Lower leg skin (tissue), 3 donors: ENCODE results near the gene COX6B1.

Source experiments
- POLR2A ChIP-seq, 2 donors: fragments of 450-650 bp; IDR thresholded peaks; one replicate each; pipeline ENCODE4 v1.6.1; 2016 to 2017; ENCODE audit warnings: antibody characterized with exemption in 2 of 2, mild to moderate bottlenecking in 1 of 2, moderate library complexity in 1 of 2
- TF ChIP-seq, protein P1 (sequence below), 3 donors: fragments of 450-650 bp; IDR thresholded peaks; one replicate each; pipeline ENCODE4 v1.5.1; 2016; ENCODE audit warnings: antibody characterized with exemption in 3 of 3, mild to moderate bottlenecking in 3 of 3, moderate library complexity in 2 of 3

- TF ChIP-seq, protein P1, sequence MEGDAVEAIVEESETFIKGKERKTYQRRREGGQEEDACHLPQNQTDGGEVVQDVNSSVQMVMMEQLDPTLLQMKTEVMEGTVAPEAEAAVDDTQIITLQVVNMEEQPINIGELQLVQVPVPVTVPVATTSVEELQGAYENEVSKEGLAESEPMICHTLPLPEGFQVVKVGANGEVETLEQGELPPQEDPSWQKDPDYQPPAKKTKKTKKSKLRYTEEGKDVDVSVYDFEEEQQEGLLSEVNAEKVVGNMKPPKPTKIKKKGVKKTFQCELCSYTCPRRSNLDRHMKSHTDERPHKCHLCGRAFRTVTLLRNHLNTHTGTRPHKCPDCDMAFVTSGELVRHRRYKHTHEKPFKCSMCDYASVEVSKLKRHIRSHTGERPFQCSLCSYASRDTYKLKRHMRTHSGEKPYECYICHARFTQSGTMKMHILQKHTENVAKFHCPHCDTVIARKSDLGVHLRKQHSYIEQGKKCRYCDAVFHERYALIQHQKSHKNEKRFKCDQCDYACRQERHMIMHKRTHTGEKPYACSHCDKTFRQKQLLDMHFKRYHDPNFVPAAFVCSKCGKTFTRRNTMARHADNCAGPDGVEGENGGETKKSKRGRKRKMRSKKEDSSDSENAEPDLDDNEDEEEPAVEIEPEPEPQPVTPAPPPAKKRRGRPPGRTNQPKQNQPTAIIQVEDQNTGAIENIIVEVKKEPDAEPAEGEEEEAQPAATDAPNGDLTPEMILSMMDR (IDR thresholded peaks at IDR 0.05), result no peak
- TF ChIP-seq POLR2A (IDR thresholded peaks at IDR 0.05), result no peak
Observed at GRCh38 chr19:35622750-35623149, 25.4 kb upstream of the COX6B1 start.
